ENCODE data around the gene FCRL2.

The FCRL2 gene

DNA sequence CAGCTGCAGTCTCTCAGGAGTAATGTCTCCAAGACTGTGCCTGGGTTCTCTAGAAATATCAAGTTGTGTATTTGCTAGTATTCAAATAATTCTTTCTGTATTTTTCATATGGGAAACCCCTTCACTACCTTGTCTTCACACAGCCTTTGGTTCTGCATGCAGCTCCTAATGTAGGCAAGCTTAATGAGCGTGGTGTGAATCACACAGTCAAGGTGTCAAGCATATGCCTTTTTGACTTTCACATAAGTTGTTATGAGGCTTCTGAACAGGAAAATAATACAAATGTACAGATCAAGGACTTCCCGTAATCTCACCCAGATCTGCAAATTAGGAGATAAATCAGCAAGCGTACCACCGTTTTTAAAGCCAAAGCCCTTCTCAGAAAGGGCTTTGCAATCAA is 76.2 kb downstream of the FCRL2 start, which contains the start of gene FCRL3:
Gene FCRL3, minus strand, starts transcription at position 38 of the 400 bp plus-strand sequence. CDS start 280 bp downstream, outside the sequence.
- Histone ChIP-seq H3K9me3 (ENCODE audit: insufficient read depth, low read depth, low read length) (no peaks in the 10 kb centered on the region), H3K27me3 (ENCODE audit: insufficient read depth, low read length, poor library complexity, severe bottlenecking) (no peaks in the 10 kb centered on the region), H3K4me2 (ENCODE audit: low read depth, low read length, poor library complexity, severe bottlenecking) (no peak within 1 kb of the TSS), H3K4me1 (ENCODE audit: insufficient read depth, low read length, poor library complexity, severe bottlenecking) (no peaks in the 10 kb centered on the region), H3F3A (ENCODE audit: low read depth) (no peaks in the 10 kb centered on the region), H3K9ac (ENCODE audit: low read depth, low read length, poor library complexity, severe bottlenecking) (no peak within 1 kb of the TSS), H2AFZ (ENCODE audit: low read length) (no peak within 1 kb of the TSS), H3K79me2 (ENCODE audit: insufficient read depth, low read length) (no peaks in the 10 kb centered on the region), H3K9me2 (replicated peaks; ENCODE audit: low read depth, low read length) (no peaks in the 10 kb centered on the region), H3K36me3 (ENCODE audit: insufficient read depth, low read length) (no peaks in the 10 kb centered on the region), H4K20me1 (ENCODE audit: insufficient read depth, low read length, poor library complexity, severe bottlenecking) (no peaks in the 10 kb centered on the region), H3K4me3 (ENCODE audit: low read length, poor library complexity, severe bottlenecking) (no peak within 1 kb of the TSS)
- no peak for TF ChIP-seq EZH2phosphoT487 (IDR thresholded peaks at IDR 0.05; ENCODE audit: borderline replicate concordance)
- TF ChIP-seq, protein P1, sequence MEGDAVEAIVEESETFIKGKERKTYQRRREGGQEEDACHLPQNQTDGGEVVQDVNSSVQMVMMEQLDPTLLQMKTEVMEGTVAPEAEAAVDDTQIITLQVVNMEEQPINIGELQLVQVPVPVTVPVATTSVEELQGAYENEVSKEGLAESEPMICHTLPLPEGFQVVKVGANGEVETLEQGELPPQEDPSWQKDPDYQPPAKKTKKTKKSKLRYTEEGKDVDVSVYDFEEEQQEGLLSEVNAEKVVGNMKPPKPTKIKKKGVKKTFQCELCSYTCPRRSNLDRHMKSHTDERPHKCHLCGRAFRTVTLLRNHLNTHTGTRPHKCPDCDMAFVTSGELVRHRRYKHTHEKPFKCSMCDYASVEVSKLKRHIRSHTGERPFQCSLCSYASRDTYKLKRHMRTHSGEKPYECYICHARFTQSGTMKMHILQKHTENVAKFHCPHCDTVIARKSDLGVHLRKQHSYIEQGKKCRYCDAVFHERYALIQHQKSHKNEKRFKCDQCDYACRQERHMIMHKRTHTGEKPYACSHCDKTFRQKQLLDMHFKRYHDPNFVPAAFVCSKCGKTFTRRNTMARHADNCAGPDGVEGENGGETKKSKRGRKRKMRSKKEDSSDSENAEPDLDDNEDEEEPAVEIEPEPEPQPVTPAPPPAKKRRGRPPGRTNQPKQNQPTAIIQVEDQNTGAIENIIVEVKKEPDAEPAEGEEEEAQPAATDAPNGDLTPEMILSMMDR (conservative IDR thresholded peaks at IDR 0.05; ENCODE audit: low read length) = no peak

DNA sequence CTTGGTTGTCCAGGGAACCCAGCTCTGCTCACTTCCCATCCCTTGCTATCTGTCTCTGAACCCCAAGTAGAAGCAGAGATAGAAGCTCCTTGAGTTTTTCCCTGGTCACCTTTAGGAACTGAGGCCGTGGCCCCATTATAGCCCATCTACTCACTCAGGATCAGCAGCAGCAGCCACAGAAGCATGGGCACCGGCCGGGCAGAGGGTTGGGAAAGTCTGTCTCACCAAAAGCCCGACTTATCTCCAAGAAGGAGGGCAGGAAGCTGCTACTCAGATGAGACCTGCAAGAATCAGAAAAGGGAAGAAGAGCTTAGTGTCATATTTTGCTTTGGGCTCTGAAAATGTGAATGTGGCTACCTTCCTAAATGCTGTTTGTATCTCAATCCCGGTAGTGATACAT is 76.6 kb downstream of the FCRL2 start:
- no peaks in the 10 kb centered on the region for H4K20me1 ChIP-seq (ENCODE audit: insufficient read depth, low read length, poor library complexity, severe bottlenecking)
- TF ChIP-seq, protein P1 (conservative IDR thresholded peaks at IDR 0.05; ENCODE audit: low read length) = no peak
- no peak for TF ChIP-seq EZH2phosphoT487 (IDR thresholded peaks at IDR 0.05; ENCODE audit: borderline replicate concordance)
- no peaks in the 10 kb centered on the region for H3K9me2 ChIP-seq (replicated peaks; ENCODE audit: low read depth, low read length)
- H3K9me3 ChIP-seq (ENCODE audit: insufficient read depth, low read depth, low read length) = no peaks in the 10 kb centered on the region
- no peak overlapping the region for H3K4me3 ChIP-seq (ENCODE audit: low read length, poor library complexity, severe bottlenecking)
- H3K27me3 ChIP-seq (ENCODE audit: insufficient read depth, low read length, poor library complexity, severe bottlenecking) = no peaks in the 10 kb centered on the region
- no peak overlapping the region for H2AFZ ChIP-seq (ENCODE audit: low read length)
- H3K36me3 ChIP-seq (ENCODE audit: insufficient read depth, low read length) = no peaks in the 10 kb centered on the region
- no peaks in the 10 kb centered on the region for H3K4me1 ChIP-seq (ENCODE audit: insufficient read depth, low read length, poor library complexity, severe bottlenecking)
- H3K4me2 ChIP-seq (ENCODE audit: low read depth, low read length, poor library complexity, severe bottlenecking) = no peak overlapping the region
- no peaks in the 10 kb centered on the region for H3F3A ChIP-seq (ENCODE audit: low read depth)
- no peak overlapping the region for H3K9ac ChIP-seq (ENCODE audit: low read depth, low read length, poor library complexity, severe bottlenecking)
- no peaks in the 10 kb centered on the region for H3K79me2 ChIP-seq (ENCODE audit: insufficient read depth, low read length)

DNA sequence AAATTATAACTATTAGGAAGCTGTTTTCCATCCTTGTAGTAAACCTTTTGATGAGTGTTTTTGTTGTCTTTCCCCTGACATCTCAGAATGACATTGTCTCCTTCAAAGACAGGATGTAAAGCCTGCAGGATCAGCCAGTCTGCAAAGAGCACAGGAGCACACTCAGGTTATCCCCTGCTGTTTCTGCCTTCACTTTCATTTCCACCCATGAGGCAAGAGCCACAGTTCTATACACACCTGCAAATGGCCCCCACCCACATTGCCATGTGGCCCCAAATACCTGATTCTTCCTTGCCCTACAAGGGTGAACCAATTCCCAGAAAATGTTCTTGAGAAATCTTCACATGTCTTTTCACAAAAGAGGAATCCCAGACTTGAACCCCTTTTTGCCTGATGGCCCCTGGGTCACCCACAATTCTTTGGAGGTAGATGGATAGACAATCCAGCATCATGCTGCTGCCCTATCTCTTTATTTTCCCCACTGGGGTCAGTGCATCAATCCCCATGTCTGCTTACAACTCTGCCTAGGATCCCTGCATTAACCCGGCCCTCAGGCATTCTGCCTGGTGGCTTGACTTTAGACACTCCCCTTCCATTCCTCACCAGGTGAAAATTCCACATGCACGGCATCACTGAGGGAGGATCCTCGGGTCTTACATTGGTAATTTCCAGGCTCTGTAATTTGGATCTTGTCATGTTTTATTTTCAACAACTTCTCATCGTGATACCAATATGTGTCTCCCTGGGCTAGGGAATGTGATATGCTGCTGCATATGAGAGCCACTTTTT is 79.0 kb downstream of the FCRL2 start:
- Histone ChIP-seq H3F3A (ENCODE audit: low read depth) (no peaks in the 10 kb centered on the region), H3K9ac (ENCODE audit: low read depth, low read length, poor library complexity, severe bottlenecking) (no peak overlapping the region), H3K79me2 (ENCODE audit: insufficient read depth, low read length) (no peaks in the 10 kb centered on the region), H2AFZ (ENCODE audit: low read length) (no peak overlapping the region), H3K4me1 (ENCODE audit: insufficient read depth, low read length, poor library complexity, severe bottlenecking) (no peaks in the 10 kb centered on the region), H3K4me2 (ENCODE audit: low read depth, low read length, poor library complexity, severe bottlenecking) (no peak overlapping the region), H3K27me3 (ENCODE audit: insufficient read depth, low read length, poor library complexity, severe bottlenecking) (no peaks in the 10 kb centered on the region), H4K20me1 (ENCODE audit: insufficient read depth, low read length, poor library complexity, severe bottlenecking) (no peaks in the 10 kb centered on the region), H3K36me3 (ENCODE audit: insufficient read depth, low read length) (no peaks in the 10 kb centered on the region), H3K4me3 (ENCODE audit: low read length, poor library complexity, severe bottlenecking) (no peak overlapping the region), H3K9me2 (replicated peaks; ENCODE audit: low read depth, low read length) (no peaks in the 10 kb centered on the region), H3K9me3 (ENCODE audit: insufficient read depth, low read depth, low read length) (no peaks in the 10 kb centered on the region)
- TF ChIP-seq, protein P1 (conservative IDR thresholded peaks at IDR 0.05; ENCODE audit: low read length) = no peak
- TF ChIP-seq EZH2phosphoT487 (IDR thresholded peaks at IDR 0.05; ENCODE audit: borderline replicate concordance) = no peak

Measured in Loucy (cell line).